ENCODE measurements around the gene KDM7A. TPM values are rescaled to one million over a fixed set of nuclear protein-coding genes. Genes with fewer than 3 reads are reported as not detected.
A peak's percentile ranks its signal among the peaks of the same experiment; 100 is the strongest.

KDM7A gene
- total and polyA plus RNA-seq, 9 of the 15 experiments (the other 6 are each of a cell fraction or from before 2014, with no cell fraction given), result 0.90 to 8.4 (median 7.0) TPM

DNA sequence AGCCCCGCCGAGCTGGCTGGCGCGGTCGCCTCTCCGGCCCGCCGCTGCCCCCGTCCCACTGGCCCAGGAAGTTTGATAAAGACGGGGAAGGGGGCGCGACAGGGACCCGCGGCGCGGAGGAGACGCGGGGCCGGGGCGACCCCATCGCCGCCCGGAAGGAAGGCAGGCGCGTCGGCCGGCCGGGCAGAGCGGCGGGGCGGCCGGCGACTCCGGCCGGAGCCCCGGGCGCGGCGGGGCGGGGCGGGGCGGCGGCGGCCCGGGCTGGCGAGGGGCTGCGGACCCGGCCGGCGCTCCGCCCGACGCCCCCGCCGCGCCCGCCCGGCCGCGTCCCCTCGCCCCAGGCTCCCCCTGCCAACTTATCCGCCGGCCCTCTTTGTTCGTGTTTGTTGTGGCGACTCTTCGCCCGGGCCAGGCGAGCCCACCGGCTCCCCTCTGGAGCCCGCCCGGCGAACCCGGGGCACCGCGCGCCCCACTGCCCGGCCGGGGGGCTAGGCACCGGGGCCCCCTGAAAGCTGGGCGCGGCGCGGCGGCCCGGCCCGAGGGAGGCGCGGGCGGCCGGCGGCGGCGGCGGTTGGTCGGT is 571 bp downstream of the KDM7A start:
- BruUV-seq (replicated peaks), result no TSS peak
- H2AFZ ChIP-seq (ENCODE audit: low read depth, low read length), result peak overlapping the region; percentile 85
- TF ChIP-seq MYC (IDR thresholded peaks at IDR 0.05; ENCODE audit: low read depth, low read length), result no peak
- no peak for TF ChIP-seq MYC (CRISPR knock-in tag; IDR thresholded peaks at IDR 0.05; ENCODE audit: borderline replicate concordance, low read depth)
- TF ChIP-seq, protein P1, sequence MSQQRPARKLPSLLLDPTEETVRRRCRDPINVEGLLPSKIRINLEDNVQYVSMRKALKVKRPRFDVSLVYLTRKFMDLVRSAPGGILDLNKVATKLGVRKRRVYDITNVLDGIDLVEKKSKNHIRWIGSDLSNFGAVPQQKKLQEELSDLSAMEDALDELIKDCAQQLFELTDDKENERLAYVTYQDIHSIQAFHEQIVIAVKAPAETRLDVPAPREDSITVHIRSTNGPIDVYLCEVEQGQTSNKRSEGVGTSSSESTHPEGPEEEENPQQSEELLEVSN (IDR thresholded peaks at IDR 0.05; ENCODE audit: borderline replicate concordance in 1 of 2, extremely low read depth in 1 of 2, insufficient read depth in 1 of 2, insufficient read length in 1 of 2, low read depth in 1 of 2, low read length in 1 of 2, poor library complexity in 1 of 2, severe bottlenecking in 1 of 2), result no peak
- peak; percentile 39 for TF ChIP-seq RBFOX2 (IDR thresholded peaks at IDR 0.05; ENCODE audit: low read depth, low read length)
- 0 out of 2 replicates have a peak, but pooled peaks have one; percentile 7 for TF ChIP-seq CBX1 (IDR thresholded peaks at IDR 0.05; ENCODE audit: low read depth)
- peak; percentile 3 for TF ChIP-seq CCNT2 (IDR thresholded peaks at IDR 0.05; ENCODE audit: borderline replicate concordance, extremely low read depth, insufficient read length, low read depth, low read length)
- peak; percentile 24 for TF ChIP-seq SAP30 (IDR thresholded peaks at IDR 0.05; ENCODE audit: borderline replicate concordance, insufficient read depth, low read depth, low read length, poor library complexity, severe bottlenecking)
- TF ChIP-seq, protein P2, sequence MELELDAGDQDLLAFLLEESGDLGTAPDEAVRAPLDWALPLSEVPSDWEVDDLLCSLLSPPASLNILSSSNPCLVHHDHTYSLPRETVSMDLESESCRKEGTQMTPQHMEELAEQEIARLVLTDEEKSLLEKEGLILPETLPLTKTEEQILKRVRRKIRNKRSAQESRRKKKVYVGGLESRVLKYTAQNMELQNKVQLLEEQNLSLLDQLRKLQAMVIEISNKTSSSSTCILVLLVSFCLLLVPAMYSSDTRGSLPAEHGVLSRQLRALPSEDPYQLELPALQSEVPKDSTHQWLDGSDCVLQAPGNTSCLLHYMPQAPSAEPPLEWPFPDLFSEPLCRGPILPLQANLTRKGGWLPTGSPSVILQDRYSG (tag; conservative IDR thresholded peaks at IDR 0.05; ENCODE audit: low read depth), result no peak
- 0 out of 2 replicates have a peak, but pooled peaks have one; percentile 19 for TF ChIP-seq NR3C1 (CRISPR knock-in tag; IDR thresholded peaks at IDR 0.05)
- 0 out of 4 replicates have a peak, but pooled peaks of 1 of the 2 experiments have one; percentile 4 for TF ChIP-seq TEAD1 (CRISPR knock-in tag; IDR thresholded peaks at IDR 0.05)
- TF ChIP-seq ZNF511 (CRISPR knock-in tag; IDR thresholded peaks at IDR 0.05), result 0 out of 2 replicates have a peak, but pooled peaks have one; percentile 26

More for the DNA sequence above, 571 bp downstream of the KDM7A start:
- intact Hi-C loops (cut with micrococcal nuclease) (loop anchor here (5.0 to 10.0 kb wide), 2 partner anchors 301 to 479 kb away; partner anchors contain the start of gene MKRN1), in situ Hi-C loops (cut with MboI) (no loop called here)
- Histone ChIP-seq H3K9me3 (replicated peaks; ENCODE audit: control insufficient read depth, insufficient read depth, low read depth, low read length) (peaks cover 5% of the 10 kb centered on the region; the same call in 1 of the 2 replicates), H3K36me3 (ENCODE audit: control insufficient read depth, insufficient read depth, low read length) (no peaks in the 10 kb centered on the region; the same call in 2 of the 3 replicates), H3K27ac (ENCODE audit: extremely low read depth, low read depth, low read length) (peak overlapping the region; percentile 74; the same call in 1 of the 3 replicates), H3K4me3 (peak overlapping the region; percentile 73), H3K79me2 (ENCODE audit: control insufficient read depth, insufficient read depth, low read length) (peaks cover 12% of the 10 kb centered on the region), H3K9ac (ENCODE audit: insufficient read depth in 1 of 2, low read depth in 2 of 2, low read length in 2 of 2) (peak overlapping the region; percentile 58 to 94; a peak in 3 of 4 replicates), H3K4me2 (ENCODE audit: insufficient read depth, low read length) (peak overlapping the region; percentile 76), H3K27me3 (ENCODE audit: control insufficient read depth in 2 of 2, insufficient read depth in 2 of 2, low read length in 2 of 2) (no peaks in the 10 kb centered on the region; a peak in 1 of 5 replicates), H4K20me1 (replicated peaks; ENCODE audit: control insufficient read depth, insufficient read depth, low read length) (no peaks in the 10 kb centered on the region), H3K9me1 (ENCODE audit: control insufficient read depth, insufficient read depth, low read length) (no peaks in the 10 kb centered on the region), H3K4me1 (replicated peaks in 1 of 2; ENCODE audit: control insufficient read depth in 2 of 2, insufficient read depth in 2 of 2, low read length in 2 of 2) (peaks cover 5 to 24% of the 10 kb centered on the region in 2 experiments)
- POLR2A ChIA-PET, result interaction anchor here (0.6 to 1.4 kb wide), 8 partner anchors 10 to 317 kb away, joined by 3 to 6 read pairs (median 3); no protein-coding TSS in a partner anchor
- CTCF ChIA-PET (ENCODE audit: low intra/inter-chr PET ratio), result interaction anchor here (0.7 to 3.4 kb wide), 3 partner anchors 150 to 530 kb away, joined by 3 to 24 read pairs (median 7); no protein-coding TSS in a partner anchor
- FAIRE-seq (no peak), ATAC-seq (peak; percentile 0; the same call in 1 of the 3 replicates), DNase-seq (ENCODE audit: extremely low read depth in 1 of 4, low spot score in 3 of 4) (peak in 3 of 4 experiments; percentile 47 to 68 (median 66))
- WGBS (ENCODE audit: insufficient coverage, low coverage, missing lambda C conversion rate), result 1% methylated on average over 56 of the region's 95 CpGs

Measured in K562 (cell line).